Cardiac septum (tissue), 1 donor: ENCODE data around the gene MMD. TPM values are rescaled to one million over a fixed set of nuclear protein-coding genes. Genes with fewer than 3 reads are reported as not detected.
A peak's percentile ranks its signal among the peaks of the same experiment; 100 is the strongest.
"Not testable (repeated sequence)": the region's sequence is repeated elsewhere in the genome, so short reads cannot be mapped to it uniquely, and the experiment has no call there.

Source experiments
- DNase-seq: peaks from one replicate; pipeline ENCODE4 v3.0.0-alpha.2; 2020; ENCODE audit warnings: low spot score
- intact Hi-C: fragments of 100-400 bp; cut with DNase I; formaldehyde crosslinking; loops from one replicate; pipeline ENCODE4 v1.14.0; 2022
- long read RNA-seq: library from polyadenylated mRNA; unstranded; transcript quantifications from one replicate; pipeline ENCODE4 v2.0.0, GENCODE V29; 2021
- total RNA-seq: library from RNA; stranded (reverse); fragmentation: NEBNext Ultra II Directional; extraction: Animal tissue kit (Norgen Biotek cat#: 25700); gene quantifications from one replicate; pipeline ENCODE4 v1.2.1, GENCODE V29; 2021
- donor health status: DM: no; HTN: no; CAD: no.

The MMD gene
- 12.6 TPM for total RNA-seq
- long read RNA-seq, transcript MMD-201 (7 exons, 2,735 nt), result major isoform, 19 of 25 reads
- long read RNA-seq, partial matches to known transcripts, result 0 of 25 reads
- long read RNA-seq, other reads (novel, unspliced or antisense), result 6 of 25 reads

- intact Hi-C loops, result loop anchor here (10.0 kb wide), 1 partner anchor 303 kb away; the partner anchor contains the start of gene TMEM100
- peak; percentile 75 for DNase-seq
Measured at GRCh38 chr17:55421179-55421934, at the start of gene MMD. TSS of gene MMD (minus strand) at chr17:55421835. CDS start at chr17:55421695, 140 bp downstream.

GRCh38 chr17:55466671-55467070 lies 45.0 kb upstream of the MMD start:
- intact Hi-C loops, result no loop called here
- no peak for DNase-seq

GRCh38 chr17:55465771-55466170 lies 44.1 kb upstream of the MMD start:
- intact Hi-C loops, DNase-seq: not testable (repeated sequence)

DNA sequence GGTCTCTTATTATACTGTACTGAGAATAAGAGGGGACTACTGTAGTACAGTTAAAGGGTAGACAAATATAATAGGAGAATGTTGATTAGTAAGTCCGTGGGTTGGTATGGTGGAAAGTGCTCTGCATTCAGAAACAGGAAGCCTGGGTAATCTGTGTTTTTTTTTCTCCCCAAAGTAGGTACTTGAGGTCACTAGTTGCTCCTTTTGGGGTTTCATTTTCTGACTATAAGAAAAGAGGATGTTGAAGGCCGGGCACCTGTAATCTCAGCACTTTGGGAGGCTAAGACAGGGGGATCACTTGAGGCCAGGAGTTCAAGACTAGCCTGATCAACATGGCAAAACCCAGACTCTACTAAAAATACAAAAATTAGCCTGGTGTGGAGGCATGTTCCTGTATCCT lies 42.0 kb upstream of the MMD start:
- DNase-seq, result no peak
- intact Hi-C loops, result no loop called here

DNA sequence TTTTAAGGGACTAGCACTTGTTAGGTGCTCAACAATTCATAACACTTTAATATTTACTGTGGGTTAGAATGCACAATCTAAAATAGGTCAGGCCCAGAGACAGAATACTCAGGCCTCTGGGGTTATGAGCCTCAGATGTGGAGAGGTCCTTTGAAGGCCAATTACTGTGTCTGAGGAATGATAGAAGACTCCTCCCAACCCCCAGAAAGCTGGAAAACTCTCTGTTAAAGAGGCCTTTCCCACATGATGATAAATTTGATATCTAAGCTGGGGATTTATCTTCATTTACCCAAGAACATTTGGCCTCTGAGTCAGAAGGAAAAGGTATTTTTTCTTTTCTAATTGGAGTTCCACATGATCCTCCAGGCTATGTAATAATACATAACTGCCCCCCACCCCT lies 41.1 kb upstream of the MMD start:
- DNase-seq, result no peak
- intact Hi-C loops, result no loop called here

- intact Hi-C loops, result no loop called here
Measured at GRCh38 chr17:55462234-55462633, 40.6 kb upstream of the MMD start.

DNA sequence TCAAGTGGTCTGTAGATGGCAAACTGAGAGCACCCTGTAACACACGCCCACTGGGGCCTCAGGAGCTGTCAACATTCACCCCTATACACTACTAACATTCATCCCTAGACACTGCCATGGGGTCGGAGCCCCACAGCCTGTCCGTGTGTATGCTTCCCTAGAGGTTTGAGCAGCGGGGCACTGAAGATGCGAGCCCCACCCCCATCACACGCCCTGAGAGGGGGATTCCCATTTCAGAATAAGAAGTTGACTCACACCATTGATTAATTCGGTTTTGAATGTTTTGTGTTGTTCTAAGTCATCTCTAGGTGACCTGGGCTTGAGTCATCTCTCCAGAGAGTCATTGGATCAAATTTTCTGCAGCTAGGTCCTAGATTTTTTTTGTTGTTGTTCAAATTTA lies 37.3 kb upstream of the MMD start:
- intact Hi-C loops, result no loop called here
- DNase-seq, result no peak

More at GRCh38 chr17:55462234-55462633, 40.6 kb upstream of the MMD start:
- no peak for DNase-seq

GRCh38 chr17:55458287-55458900 lies 36.8 kb upstream of the MMD start:
- intact Hi-C loops, result no loop called here
- no peak for DNase-seq

DNA sequence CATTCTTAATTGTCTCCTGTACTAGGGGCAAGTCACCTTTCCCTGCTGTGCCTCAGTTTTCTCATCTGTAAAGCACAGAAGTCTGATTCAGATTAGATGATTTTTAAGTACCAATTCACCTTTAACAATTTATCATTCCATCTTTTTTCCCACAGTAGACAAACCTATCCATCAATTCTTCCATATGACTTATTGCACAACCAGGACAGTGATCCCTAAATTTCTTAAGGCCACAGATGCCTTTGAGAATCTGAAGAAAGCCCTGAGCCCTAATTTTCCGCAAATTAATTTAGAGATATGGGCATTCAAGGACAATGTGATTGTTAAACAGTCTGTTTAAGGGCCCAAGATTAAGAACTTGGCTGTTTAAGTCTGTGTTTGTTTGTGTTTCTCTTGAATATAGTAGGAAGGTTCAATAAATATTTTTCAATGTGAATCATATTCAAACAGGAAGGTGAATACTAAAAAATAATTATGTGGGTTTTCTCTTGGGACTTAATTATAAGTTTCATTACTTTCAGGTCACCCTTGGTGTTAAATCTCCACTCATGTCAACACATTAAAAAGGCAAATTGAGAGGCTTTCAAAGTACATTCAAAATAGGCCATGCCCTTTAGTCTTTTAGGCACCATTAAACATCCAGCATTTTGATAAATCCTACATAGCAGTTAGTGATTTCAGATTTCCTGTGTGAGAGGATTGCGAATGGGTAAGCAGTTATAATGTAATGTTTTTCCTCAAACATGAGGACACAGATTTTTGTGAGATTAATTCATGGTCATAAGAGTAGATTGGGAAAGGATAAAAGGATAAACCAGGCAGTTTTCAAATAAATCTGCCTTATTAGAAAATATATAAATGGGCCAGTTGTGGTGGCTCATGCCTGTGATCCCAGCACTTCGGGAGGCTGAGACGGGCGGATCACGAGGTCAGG lies 34.9 kb upstream of the MMD start:
- no peak for DNase-seq
- intact Hi-C loops, result no loop called here

DNA sequence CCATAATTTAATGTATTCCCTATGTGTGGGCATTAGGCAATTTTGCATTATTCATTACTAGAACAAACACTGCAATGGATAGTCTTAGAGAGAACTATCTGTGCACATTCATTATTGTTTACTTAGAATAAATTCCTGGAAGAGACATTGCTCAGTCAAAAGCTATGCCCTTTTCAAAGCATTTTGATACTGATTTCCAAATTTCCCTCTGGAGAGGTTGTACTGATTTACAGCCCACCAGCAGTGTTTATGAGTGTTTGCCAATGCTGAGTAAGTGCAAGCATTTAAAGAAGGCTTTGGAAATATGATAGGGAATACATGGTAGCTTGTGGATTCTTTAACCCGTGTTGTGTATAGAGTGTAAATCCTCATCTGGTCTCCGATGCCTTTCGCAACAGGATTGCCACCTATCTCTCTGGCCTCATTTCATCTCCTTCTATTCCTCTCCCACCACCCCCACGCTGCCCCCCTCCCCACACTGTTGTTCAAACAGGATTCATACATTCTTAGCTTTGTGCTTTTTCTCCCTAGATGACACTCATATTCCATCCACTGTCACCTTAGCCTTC lies 33.4 kb upstream of the MMD start:
- intact Hi-C loops, result no loop called here
- no peak for DNase-seq

GRCh38 chr17:55453839-55454557 lies 32.4 kb upstream of the MMD start:
- DNase-seq, result no peak

DNA sequence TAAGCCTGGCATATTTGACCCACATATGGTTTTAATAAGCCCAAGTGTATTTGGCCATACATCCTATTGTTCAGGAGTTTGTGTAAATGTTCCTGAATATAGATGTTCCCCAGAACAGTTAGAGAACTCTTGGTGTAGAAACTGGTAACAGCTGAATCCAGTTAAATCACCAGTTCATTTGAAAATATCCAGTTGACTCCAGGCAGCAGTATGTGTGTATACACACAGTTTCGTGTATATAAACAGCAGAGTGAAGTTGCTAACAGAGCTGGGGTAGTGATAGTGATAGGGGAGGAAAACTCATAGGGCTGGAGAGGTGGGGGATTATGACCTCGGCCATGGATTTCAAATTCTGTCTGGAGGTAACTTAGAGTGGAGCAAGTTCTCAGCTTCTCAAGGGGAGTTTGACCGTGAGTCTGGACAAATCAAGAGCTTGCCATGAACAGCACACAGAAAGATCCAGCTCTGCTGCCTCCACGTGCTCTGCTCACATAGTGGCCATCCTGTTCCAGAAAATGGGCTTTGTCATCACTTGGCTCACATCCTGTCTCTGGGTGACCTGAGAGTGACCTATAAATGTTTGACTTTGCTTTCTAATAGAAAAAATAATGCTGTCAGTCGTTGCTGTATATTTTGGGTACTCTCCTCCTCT lies 30.6 kb upstream of the MMD start:
- no peak for DNase-seq
- intact Hi-C loops, result no loop called here

More at GRCh38 chr17:55453839-55454557, 32.4 kb upstream of the MMD start:
- intact Hi-C loops, result no loop called here

GRCh38 chr17:55451758-55452138 lies 30.1 kb upstream of the MMD start:
- DNase-seq, result no peak
- intact Hi-C loops, result no loop called here

GRCh38 chr17:55451203-55451641 lies 29.6 kb upstream of the MMD start:
- DNase-seq, result no peak
- intact Hi-C loops, result no loop called here

DNA sequence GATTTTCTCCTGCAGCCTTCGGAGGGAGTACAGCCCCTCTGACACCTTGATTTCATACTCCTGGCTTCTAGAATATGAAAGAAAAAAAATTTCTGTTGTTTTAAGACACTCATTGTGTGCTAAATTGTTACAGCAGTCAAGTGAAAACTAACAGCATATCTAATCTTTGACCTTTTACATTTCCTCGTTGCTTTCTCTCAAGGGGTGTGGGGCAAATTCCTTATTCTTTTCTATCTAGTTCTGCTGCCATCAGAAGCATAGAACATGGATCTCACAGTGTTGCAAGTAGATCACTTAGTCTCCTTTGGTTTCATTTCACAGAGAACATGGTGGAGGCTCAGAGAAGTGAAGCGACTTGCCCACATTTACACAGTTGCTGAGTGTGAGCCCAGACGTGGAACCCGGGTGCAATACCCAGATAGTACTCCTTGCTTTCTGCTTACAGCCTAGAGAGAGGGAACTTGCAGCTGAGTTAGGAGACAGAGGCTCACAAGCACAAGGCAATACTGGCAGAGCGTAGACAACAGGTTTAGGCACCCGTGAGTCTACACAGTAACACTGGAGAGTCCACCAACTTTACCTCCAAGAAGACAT lies 28.7 kb upstream of the MMD start:
- intact Hi-C loops, result no loop called here
- DNase-seq, result no peak

DNA sequence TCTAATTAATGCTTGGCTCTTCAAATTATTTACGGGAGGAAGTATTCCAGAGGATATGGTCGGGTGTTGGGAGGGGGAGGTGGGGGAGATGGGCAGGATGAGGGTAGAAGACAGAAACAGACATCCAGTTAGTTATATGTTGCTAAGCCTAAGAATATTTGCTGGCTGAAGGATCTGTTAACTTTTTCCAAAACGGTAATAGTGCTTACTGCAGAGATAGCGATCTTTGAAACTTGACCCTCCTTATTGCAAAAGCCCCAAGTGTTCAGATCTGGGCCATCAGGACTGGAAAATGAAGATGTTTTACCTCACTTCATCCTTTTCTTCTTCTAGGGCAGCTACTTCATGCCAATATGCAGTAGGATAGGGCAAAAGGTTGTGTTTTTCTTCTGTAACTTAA lies 27.0 kb upstream of the MMD start:
- intact Hi-C loops, result no loop called here
- no peak for DNase-seq

DNA sequence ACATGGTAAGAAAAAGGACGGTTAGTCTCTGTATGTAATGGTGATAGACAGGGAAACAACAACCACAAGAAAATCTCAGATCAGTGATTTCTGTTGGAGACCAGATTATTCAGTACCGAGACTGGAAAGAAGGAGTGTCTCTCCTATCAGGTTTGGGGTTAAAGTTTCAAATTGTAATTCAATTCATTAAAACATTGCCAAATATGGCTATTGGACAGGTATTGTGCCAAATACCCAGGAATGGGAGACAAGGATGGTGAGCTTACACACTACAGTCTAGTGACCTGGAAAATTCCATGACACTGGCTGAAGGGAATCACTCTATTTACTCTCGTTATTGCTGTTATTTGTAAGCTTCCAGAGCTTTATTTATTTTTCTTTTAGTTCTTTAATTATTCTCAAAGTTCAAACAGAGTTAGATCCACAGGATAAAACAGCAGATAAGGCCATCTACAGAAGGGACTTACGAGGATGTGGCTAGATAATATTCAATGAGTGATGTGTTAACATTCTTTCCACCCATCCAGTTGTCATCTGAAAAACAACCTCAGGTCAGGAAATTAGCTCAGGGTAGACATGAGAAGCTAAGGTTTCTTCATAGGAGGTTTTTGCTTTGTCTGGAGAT lies 25.1 kb upstream of the MMD start:
- intact Hi-C loops, result no loop called here
- no peak for DNase-seq

DNA sequence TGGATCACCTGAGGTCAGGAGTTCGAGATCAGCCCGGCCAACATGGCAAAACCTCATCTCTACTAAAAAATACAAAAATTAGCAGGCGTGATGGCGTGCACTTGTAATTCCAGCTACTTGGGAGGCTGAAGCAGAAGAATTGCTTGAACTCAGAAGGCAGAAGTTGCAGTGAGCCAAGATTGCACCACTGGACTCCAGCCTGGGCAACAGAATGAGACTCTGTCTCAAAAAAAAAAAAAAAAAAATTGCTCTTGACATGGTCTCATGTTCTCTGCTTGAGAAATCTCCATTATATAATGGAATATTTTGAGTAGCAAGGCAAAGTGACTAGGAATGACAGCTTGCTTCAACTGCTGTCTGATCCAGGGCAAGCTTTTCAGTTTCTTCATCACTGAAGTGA lies 24.4 kb upstream of the MMD start:
- intact Hi-C loops, DNase-seq: not testable (repeated sequence)
